NCI-H187 (cell line): Measurements from ENCODE around the gene NSMCE3.
"Not testable (repeated sequence)": the region's sequence is repeated elsewhere in the genome, so short reads cannot be mapped to it uniquely, and the experiment has no call there.

Source experiments
- DNase-seq, 2 experiments: peaks; one replicate each; lab custom pipeline; 2025; lab: John Stamatoyannopoulos, UW

NSMCE3 gene

GRCh38 chr15:29270169-29270955 is 740 bp upstream of the NSMCE3 start:
- no peak for DNase-seq

DNA sequence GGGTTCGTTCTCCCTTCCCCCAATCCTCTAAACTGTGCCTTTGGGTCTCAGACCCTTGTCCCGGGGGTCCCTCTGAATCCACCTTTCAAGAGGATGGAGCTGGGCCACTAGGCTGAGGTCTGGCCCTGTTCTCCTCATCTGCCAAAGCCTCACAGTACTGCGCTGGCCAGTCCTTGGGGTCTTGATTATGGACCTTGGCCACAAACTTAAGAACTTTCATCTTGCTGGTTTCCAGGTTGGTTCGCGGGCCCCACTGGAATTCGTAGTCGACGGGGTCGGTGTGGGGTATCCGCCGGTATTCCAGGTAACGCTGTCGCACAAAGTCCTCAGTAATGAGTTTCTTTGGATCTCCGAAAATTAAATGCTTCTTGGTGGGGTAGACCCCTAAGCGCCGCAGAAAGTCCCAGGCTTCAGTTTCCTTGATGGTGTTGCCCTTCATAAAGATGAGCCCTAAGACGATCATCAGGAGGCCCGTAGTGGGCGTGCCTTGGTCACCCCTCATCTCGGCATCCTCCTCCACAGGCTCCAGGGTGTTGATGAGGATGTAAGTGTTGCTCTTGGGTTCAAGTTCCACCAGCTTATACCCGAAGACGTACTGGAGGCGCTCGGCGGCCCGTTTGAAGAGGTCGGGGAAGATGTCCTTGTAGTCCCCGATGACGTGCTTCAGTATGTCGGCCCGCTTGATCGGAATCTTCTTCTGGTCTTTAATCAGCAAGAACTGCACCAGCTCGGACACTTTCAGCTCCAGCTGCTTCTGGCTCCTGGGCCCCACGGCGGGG is 727 bp downstream of the NSMCE3 start:
- DNase-seq: no peak

DNA sequence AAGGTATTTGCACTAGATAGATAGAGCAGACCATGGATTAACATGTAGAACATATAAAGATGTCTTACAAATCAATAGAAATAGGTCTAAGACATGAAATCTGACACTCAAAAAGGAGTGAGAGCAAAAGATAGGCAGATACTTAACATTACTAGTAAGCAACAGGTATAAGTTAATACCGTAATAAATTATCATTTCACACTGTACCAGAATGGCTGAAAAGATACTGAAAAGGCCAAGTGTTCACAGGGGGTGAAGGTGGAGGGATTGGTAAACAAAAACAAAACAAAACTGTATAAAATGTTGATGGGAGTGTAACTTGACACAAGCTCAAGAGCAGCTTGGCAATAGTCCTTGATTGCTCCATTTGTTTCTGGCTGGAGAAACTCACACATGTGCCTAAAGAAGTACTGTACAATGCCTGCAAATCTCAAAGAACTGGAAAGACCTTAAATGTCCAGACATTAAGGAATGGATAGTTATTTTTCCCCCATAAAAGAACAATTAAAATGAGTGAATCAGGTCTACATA is 3.5 kb downstream of the NSMCE3 start:
- no peak for DNase-seq

GRCh38 chr15:29263289-29263688 is 6.3 kb downstream of the NSMCE3 start:
- DNase-seq: no peak

DNA sequence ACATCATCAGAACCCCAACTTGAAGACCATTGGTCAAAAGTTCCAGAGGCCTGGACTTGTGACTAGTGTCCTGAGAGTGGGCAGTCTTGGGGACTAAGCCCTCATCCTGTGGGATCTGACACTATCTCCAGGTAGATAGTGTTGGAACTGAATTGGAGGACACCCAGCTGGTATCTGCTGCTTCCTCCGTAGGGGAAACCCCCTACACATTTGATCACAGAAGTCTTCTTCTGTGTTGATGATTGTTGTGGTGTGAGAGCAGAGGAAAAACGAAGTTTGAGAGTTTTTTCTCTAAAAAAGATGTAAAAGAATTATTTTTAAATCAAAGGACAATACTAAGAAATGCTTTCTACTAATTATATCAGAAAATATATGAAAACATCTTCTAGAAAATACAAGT is 6.9 kb downstream of the NSMCE3 start:
- DNase-seq: no peak

DNA sequence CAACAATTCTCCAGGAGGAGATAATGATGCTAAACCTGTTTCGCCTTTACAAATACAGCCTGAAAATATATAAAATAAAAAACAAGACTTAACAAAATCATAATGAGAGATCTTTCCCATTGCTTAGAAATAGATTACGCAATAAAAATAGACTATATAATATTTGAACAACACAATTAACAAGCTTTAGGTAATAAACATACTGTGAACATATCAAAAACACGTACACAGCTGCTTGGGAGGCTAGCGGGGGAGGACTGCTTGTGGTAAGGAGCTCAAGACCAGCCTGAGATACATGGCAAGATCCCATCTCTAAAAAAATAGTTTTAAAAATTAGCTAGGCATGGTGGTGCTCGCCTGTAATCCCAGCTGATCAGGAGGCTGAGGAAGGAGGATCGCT is 8.7 kb downstream of the NSMCE3 start:
- DNase-seq: no peak

- no peak for DNase-seq
Measured at GRCh38 chr15:29259233-29259632, 10.4 kb downstream of the NSMCE3 start.

DNA sequence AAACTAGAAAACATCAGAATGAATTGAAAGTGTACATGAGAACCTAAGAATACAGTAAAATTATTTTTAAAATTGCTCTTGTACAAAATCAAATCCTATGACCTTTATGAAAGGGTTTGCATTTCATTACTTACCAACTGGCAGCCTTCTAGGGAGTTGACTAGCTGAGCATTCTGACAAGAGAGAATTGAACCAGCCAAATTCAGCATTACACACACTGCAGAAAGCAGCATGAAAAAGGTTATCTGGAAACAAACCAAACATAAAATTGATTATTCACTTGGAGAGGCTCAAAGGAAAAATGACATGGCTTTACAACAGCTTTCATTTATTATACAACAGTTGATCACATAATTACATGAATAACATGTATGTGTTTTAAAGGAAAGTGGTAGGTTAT is 17.4 kb downstream of the NSMCE3 start:
- no peak for DNase-seq

GRCh38 chr15:29244544-29244943 is 25.1 kb downstream of the NSMCE3 start:
- no peak for DNase-seq

DNA sequence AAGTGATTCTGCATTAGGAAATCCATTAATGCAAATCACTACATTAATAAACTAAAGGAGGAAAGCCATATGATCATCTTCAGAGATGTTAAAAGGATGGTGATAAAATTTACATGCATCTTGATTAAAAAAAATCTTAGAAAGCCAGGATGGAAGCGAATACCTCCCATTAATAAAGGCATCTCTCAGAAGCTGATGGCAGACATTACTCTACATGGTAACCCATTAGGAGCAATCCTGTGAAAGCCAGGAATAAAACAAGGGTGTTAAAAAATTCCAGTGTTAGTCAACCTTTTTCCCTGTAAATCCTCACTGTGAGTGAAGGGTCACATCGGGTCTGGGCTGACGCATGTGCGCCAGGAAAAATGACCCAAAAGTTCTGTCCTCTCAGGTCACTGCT is 25.5 kb downstream of the NSMCE3 start:
- DNase-seq: no peak

GRCh38 chr15:29242456-29243242 is 27.0 kb downstream of the NSMCE3 start:
- DNase-seq: no peak

GRCh38 chr15:29241207-29241606 is 28.4 kb downstream of the NSMCE3 start:
- no peak for DNase-seq

DNA sequence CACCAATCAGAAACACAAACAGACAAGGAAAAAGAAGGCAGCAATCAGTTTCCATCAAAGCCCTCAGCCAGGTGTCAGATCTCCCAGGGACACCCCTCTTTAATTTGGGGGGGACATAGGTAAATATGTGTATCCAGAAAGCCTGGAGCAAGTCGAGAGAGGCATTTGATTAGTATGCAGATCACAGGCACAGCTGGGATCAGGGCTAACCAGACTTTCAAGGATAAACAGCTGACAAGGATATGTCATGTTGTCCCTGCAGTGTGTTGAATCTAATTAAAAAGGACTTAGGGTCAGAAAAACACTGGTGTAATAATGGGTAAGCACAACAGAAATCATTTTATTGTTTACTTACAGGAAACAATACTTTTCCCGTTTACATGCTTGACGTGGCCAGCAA is 30.2 kb downstream of the NSMCE3 start:
- DNase-seq: no peak

- no peak for DNase-seq
Measured at GRCh38 chr15:29233566-29233965, 36.1 kb downstream of the NSMCE3 start.

DNA sequence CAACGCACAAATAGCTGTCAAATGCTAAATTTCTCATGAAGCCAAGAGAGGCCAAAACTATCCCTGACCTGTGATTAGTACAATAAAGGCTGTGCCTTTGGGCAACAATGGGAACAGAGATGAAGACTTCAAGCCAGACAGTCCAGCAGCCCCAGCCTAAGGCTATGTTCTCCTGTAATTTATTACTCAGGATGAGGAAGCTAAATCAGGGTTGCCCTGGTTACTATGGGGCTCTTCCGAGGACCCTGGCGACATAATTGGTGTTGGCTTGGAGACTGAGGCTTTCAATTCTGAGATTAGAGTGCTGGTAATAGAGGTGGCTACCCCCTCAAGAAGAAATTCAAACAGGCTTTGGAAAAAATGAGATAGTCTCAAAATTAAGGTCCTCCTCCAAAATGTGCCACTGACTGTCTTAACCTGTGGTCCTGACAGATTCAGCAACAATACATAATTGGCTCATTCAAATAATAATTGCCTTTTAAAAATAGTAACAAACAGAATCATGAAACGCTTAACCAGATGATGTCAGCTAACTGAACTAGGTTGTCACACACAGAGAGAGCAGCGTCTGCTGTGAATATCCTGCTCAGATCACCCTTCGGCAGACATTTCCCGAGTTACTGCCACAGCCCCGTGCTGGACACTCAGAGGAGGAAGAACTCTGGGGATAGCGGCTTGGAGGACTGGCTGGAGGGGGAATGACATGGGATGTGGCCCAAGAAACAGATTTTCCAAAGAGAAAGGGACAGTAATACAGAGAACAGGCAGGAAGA is 43.0 kb downstream of the NSMCE3 start:
- DNase-seq: no peak

- no peak for DNase-seq
Measured at GRCh38 chr15:29225534-29226234, 43.9 kb downstream of the NSMCE3 start.

DNA sequence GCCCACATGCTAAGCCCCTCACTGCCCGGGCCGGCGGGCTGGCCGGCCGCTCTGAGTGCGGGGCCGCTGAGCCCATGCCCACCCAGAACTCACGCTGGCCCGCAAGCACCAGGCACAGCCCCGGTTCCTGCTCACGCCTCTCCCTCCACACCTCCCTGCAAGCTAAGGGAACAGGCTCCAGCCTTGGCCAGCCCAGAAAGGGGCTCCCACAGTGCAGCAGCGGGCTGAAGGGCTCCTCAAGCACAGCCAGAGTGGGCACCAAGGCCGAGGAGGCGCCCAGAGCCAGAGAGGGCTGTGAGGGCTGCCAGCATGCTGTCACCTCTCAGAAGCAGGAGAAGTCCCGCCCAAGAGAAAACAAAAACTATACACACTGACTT is 44.6 kb downstream of the NSMCE3 start:
- not testable (repeated sequence) for DNase-seq

GRCh38 chr15:29224235-29224986 is 45.2 kb downstream of the NSMCE3 start:
- not testable (repeated sequence) for DNase-seq

DNA sequence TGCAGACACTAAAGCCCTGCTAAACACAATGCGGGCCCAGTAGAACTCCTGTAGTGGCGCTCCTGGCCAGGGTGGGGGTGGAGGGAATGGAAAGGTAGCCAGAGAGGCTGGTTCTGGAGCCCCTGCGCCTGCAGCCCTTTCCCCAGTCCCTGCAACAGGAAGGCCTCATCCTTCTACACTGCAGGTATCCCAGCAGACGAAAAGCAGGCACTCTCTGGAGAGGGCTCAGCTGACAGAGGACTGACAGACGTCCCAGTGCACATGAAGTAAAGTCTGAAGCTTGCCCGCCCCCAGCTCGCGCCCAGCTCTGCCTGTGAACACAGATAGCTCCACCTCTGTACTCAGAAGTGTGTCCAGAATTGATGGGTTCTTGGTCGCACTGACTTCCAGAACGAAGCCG is 46.0 kb downstream of the NSMCE3 start:
- DNase-seq: no peak

DNA sequence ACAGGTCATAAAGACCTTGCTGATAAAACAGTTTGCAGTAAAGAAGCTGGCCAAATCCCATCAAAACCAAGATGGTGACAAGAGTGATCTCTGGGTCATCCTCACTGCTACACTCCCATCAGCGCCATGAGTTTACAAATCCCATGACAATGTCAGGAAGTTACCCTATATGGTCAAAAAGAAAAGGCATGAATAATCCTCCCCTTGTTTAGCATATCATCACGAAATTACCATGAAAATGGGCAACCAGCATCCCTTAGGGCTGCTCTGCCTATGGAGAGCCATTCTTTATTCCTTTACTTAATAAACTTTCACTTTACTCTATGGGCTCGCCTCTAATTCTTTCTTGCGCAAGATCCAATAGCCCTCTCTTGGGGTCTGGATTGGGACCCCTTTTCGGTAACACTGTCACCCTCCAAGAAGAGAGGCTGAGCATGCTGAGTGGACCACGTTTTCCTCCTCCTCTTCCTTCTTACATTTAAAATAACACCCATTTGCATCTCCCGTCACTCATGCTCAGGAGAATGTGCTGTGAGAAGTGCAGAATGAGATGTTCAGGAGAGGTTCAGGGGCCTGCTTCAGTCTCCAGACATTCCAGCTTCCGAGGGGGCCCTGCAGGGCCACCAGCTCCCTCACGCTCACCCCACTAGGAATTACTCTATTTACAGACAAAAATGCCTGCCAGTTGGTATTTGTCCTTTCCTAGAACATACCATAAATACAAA is 47.3 kb downstream of the NSMCE3 start:
- DNase-seq: no peak
